CD14-positive monocyte (primary cell): ENCODE measurements around the gene LAMTOR1. TPM values are rescaled to one million over a fixed set of nuclear protein-coding genes. Genes with fewer than 3 reads are reported as not detected.
A peak's percentile ranks its signal among the peaks of the same experiment; 100 is the strongest.

Experiments
- DNase-seq, 3 donors: peaks; one replicate each; pipeline ENCODE4 v3.0.0-alpha.2; 2011 to 2022
- H2AFZ ChIP-seq: 2 replicates; pipeline ENCODE4 v1.6.0; 2012; ENCODE audit warnings: mild to moderate bottlenecking, low read depth, low read length, inconsistent platforms; ENCODE audit not compliant: insufficient read depth, poor library complexity, severe bottlenecking
- H3K27ac ChIP-seq, 2 donors: 1 replicate in 1 of 2; 2 replicates in 1 of 2; pipeline ENCODE4 v1.5.1; 2012 to 2013; ENCODE audit warnings: low read length in 2 of 2, control low read depth in 1 of 2, inconsistent platforms in 1 of 2, low read depth in 1 of 2, mild to moderate bottlenecking in 1 of 2
- H3K27me3 ChIP-seq, 2 donors: one replicate each; pipeline versions ENCODE4 v1.6.0 to v1.6.1; 2011 to 2013; ENCODE audit warnings: low read length in 2 of 2; ENCODE audit not compliant: control insufficient read depth in 2 of 2, insufficient read depth in 2 of 2
- H3K36me3 ChIP-seq, 2 donors: replicated peaks in 1 of 2; 1 replicate in 1 of 2; 2 replicates in 1 of 2; pipeline versions ENCODE4 v1.5.1 to v1.6.1; 2012 to 2013; ENCODE audit warnings: low read length in 2 of 2, control low read depth in 1 of 2, inconsistent platforms in 1 of 2, mild to moderate bottlenecking in 1 of 2; ENCODE audit not compliant: insufficient read depth in 2 of 2, control insufficient read depth in 1 of 2
- H3K4me1 ChIP-seq, 2 donors: 1 replicate in 1 of 2; 2 replicates in 1 of 2; pipeline versions ENCODE4 v1.5.1 to v1.6.1; 2012 to 2013; ENCODE audit warnings: low read length in 2 of 2, control low read depth in 1 of 2, inconsistent platforms in 1 of 2, mild to moderate bottlenecking in 1 of 2, moderate library complexity in 1 of 2; ENCODE audit not compliant: insufficient read depth in 2 of 2, control insufficient read depth in 1 of 2
- H3K4me2 ChIP-seq: replicated peaks from 2 replicates; pipeline ENCODE3; 2012; ENCODE audit warnings: low read length, moderate library complexity, mild to moderate bottlenecking; ENCODE audit not compliant: poor library complexity, severe bottlenecking; ENCODE audit errors: extremely low read depth
- H3K4me3 ChIP-seq, 3 experiments: fragments of 200-600 bp in 1 of 3; sonication (generic) in 1 of 3; replicated peaks in 1 of 3; 1 replicate in 2 of 3; 2 replicates in 1 of 3; pipeline ENCODE4 v1.5.1; 2011 to 2013; ENCODE audit warnings: low read length in 3 of 3, mild to moderate bottlenecking in 3 of 3, control low read depth in 2 of 3, low read depth in 2 of 3, inconsistent platforms in 1 of 3, moderate library complexity in 1 of 3
- H3K79me2 ChIP-seq: 2 replicates; pipeline ENCODE4 v1.6.0; 2012; ENCODE audit warnings: mild to moderate bottlenecking, control low read depth, inconsistent platforms, low read length, moderate library complexity; ENCODE audit not compliant: insufficient read depth
- H3K9ac ChIP-seq: 2 replicates; pipeline ENCODE4 v1.6.0; 2017; ENCODE audit warnings: low read length, mild to moderate bottlenecking; ENCODE audit not compliant: insufficient read depth, poor library complexity, severe bottlenecking
- H3K9me3 ChIP-seq, 2 donors: replicated peaks in 1 of 2; 1 replicate in 1 of 2; 2 replicates in 1 of 2; pipeline versions ENCODE4 v1.5.1 to v1.6.1; 2012 to 2013; ENCODE audit warnings: low read length in 2 of 2, control low read depth in 1 of 2; ENCODE audit not compliant: control insufficient read depth in 1 of 2, insufficient read depth in 1 of 2
- H4K20me1 ChIP-seq: 2 replicates; pipeline ENCODE4 v1.6.0; 2012; ENCODE audit warnings: mild to moderate bottlenecking, low read length, control low read depth, moderate library complexity; ENCODE audit not compliant: insufficient read depth
- H3K27ac Mint-ChIP-seq, 7 donors: one replicate each; pipeline ENCODE4 v1.8.0; 2020; ENCODE audit warnings: mild to moderate bottlenecking in 7 of 7, mixed read lengths in 7 of 7, moderate library complexity in 6 of 7, inconsistent platforms in 2 of 7
- H3K27me3 Mint-ChIP-seq, 3 donors: one replicate each; pipeline ENCODE4 v1.8.0; 2021 to 2022; ENCODE audit warnings: low read depth in 3 of 3, mild to moderate bottlenecking in 3 of 3, mixed read lengths in 3 of 3, moderate library complexity in 3 of 3, inconsistent platforms in 1 of 3
- H3K36me3 Mint-ChIP-seq, 2 donors: one replicate each; pipeline ENCODE4 v1.8.0; 2020; ENCODE audit warnings: mixed read lengths in 2 of 2, inconsistent platforms in 1 of 2, mild to moderate bottlenecking in 1 of 2
- H3K4me1 Mint-ChIP-seq: one replicate; pipeline ENCODE4 v1.8.0; 2020; ENCODE audit warnings: mild to moderate bottlenecking, mixed read lengths
- H3K4me3 Mint-ChIP-seq, 2 donors: one replicate each; pipeline ENCODE4 v1.8.0; 2020; ENCODE audit warnings: mild to moderate bottlenecking in 2 of 2, mixed read lengths in 2 of 2, moderate library complexity in 1 of 2
- H3K9me3 Mint-ChIP-seq, 7 donors: one replicate each; pipeline ENCODE4 v1.8.0; 2020 to 2022; ENCODE audit warnings: mixed read lengths in 7 of 7, mild to moderate bottlenecking in 6 of 7, moderate library complexity in 6 of 7, inconsistent platforms in 2 of 7
- CTCF ChIP-seq: fragments of 200-600 bp; IDR thresholded peaks from one replicate; pipeline ENCODE4 v1.8.0; 2022; ENCODE audit warnings: antibody characterized with exemption, mild to moderate bottlenecking
- WGBS: methylation state at CpG from one replicate; pipeline ENCODE4 v1.1.5; 2013; ENCODE audit warnings: missing lambda C conversion rate; ENCODE audit not compliant: insufficient coverage; 5-methylcytosine and 5-hydroxymethylcytosine counted together
- intact Hi-C, 2 donors: fragments of 100-400 bp; cut with micrococcal nuclease; formaldehyde crosslinking; loops; one replicate each; pipeline versions ENCODE4 v1.15.0 to v1.15.1; 2023
- polyA plus RNA-seq, 3 donors: library from polyadenylated mRNA; depleted of rRNA in 1 of 3; unstranded in 2 of 3; stranded (reverse) in 1 of 3; fragments of 300-500 nt in 2 of 3; fragments of >200 nt in 1 of 3; fragmentation: Illumina TruSeq in 2 of 3; gene quantifications; 1 replicate in 2 of 3; 2 replicates in 1 of 3; pipeline ENCODE4 v1.2.3, GENCODE V29; 2012 to 2021

Gene LAMTOR1
- polyA plus RNA-seq, 3 donors: 224 to 292 (median 256) TPM

GRCh38 chr11:72140661-72141060, 37.6 kb upstream of the LAMTOR1 start:
- Histone ChIP-seq H3K4me2 (no peak overlapping the region), H3K9ac (no peak overlapping the region), H3K4me3 (peak overlapping the region in 1 of 3 experiments; percentile 2), H3K79me2 (peaks cover 44% of the 10 kb centered on the region), H3K27me3 (no peaks in the 10 kb centered on the region), H4K20me1 (no peaks in the 10 kb centered on the region), H3K36me3 (peaks cover 38 to 42% of the 10 kb centered on the region in 2 donors), H3K27ac (peak overlapping the region in 1 of 2 donors; percentile 55), H2AFZ (no peak overlapping the region), H3K4me1 (peaks cover 75 to 80% of the 10 kb centered on the region in 2 donors), H3K9me3 (no peaks in the 10 kb centered on the region)
- Mint-ChIP-seq H3K4me3 (no peak overlapping the region), H3K27me3 (peaks cover 0 to 2% (median 0%) of the 10 kb centered on the region in 3 donors), H3K36me3 (peaks cover 40 to 66% of the 10 kb centered on the region in 2 donors), H3K9me3 (no peaks in the 10 kb centered on the region), H3K27ac (peak overlapping the region in 6 of 7 donors; percentile 70 to 85 (median 79)), H3K4me1 (peaks cover 73% of the 10 kb centered on the region)
- TF ChIP-seq CTCF: no peak
- DNase-seq: no peak
- intact Hi-C loops: loop anchor here in 1 of 2 donors (5.0 kb wide), 1 partner anchor 38 kb away; the partner anchor contains the start of gene LAMTOR1
- WGBS: no CpG with 5 or more reads among the region's 2 CpGs

GRCh38 chr11:72139500-72139899, 36.4 kb upstream of the LAMTOR1 start:
- H3K4me2 ChIP-seq: peak overlapping the region; percentile 76
- H3K79me2 ChIP-seq: peaks cover 50% of the 10 kb centered on the region
- H3K4me1 Mint-ChIP-seq: peaks cover 84% of the 10 kb centered on the region
- intact Hi-C loops: no loop called here
- no peak for TF ChIP-seq CTCF
- H3K36me3 Mint-ChIP-seq: peaks cover 40 to 66% of the 10 kb centered on the region in 2 donors
- no peak for DNase-seq
- H3K4me3 ChIP-seq: peak overlapping the region in 1 of 3 experiments; percentile 74
- no peaks in the 10 kb centered on the region for H4K20me1 ChIP-seq
- H3K9me3 ChIP-seq: no peaks in the 10 kb centered on the region
- peak overlapping the region in 6 of 7 donors; percentile 14 to 98 (median 80) for H3K27ac Mint-ChIP-seq
- no peak overlapping the region for H2AFZ ChIP-seq
- H3K36me3 ChIP-seq: peaks cover 38 to 42% of the 10 kb centered on the region in 2 donors
- peaks cover 87 to 92% of the 10 kb centered on the region in 2 donors for H3K4me1 ChIP-seq
- no peaks in the 10 kb centered on the region for H3K9me3 Mint-ChIP-seq
- H3K27me3 ChIP-seq: no peaks in the 10 kb centered on the region
- WGBS: 95% methylated on average over 4 of the region's 11 CpGs
- H3K9ac ChIP-seq: no peak overlapping the region
- H3K4me3 Mint-ChIP-seq: peak overlapping the region in 1 of 2 donors; percentile 66
- peaks cover 0 to 2% (median 0%) of the 10 kb centered on the region in 3 donors for H3K27me3 Mint-ChIP-seq
- peak overlapping the region; percentile 49 to 92 for H3K27ac ChIP-seq
